ENCODE results near the gene USP44. TPM values are rescaled to one million over a fixed set of nuclear protein-coding genes. Genes with fewer than 3 reads are reported as not detected.

Gene USP44
- polyA plus RNA-seq, 1 donor from 2014 or later = 3.7 TPM

DNA sequence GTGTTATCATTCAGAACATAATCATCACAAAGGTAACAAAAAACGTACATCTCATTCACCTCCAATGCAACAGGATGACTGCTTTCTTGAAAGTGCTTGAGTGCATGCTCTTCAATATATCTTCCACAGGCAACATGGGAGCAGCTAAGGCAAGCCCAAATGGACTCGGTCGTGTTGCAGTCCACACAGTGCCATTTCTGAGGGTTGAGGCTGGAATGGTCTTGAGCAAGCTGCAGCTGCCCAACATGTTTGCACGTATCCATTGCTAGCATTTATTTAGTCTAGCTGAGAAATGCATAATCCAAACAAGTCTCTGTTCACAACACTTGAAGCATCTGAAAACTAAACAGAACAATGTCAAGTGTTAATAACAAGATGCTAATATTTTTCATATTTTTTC, 17.3 kb downstream of the USP44 start:
- Histone ChIP-seq H3K4me2 (ENCODE audit: low read length) (no peak overlapping the region), H2AFZ (ENCODE audit: low read depth, low read length) (no peak overlapping the region), H3K9ac (ENCODE audit: low read length) (no peak overlapping the region), H3K9me2 (ENCODE audit: insufficient read depth, low read length) (no peaks in the 10 kb centered on the region), H4K20me1 (ENCODE audit: insufficient read depth) (no peaks in the 10 kb centered on the region), H3K27me3 (ENCODE audit: insufficient read depth, low read depth, low read length) (no peaks in the 10 kb centered on the region), H3K27ac (ENCODE audit: low read length) (no peak overlapping the region), H3F3A (ENCODE audit: insufficient read depth, low read length, poor library complexity, severe bottlenecking) (no peaks in the 10 kb centered on the region), H3K79me2 (replicated peaks; ENCODE audit: insufficient read depth, low read length) (no peaks in the 10 kb centered on the region), H3K9me3 (ENCODE audit: low read length) (no peaks in the 10 kb centered on the region), H3K4me3 (ENCODE audit: low read length) (no peak overlapping the region), H3K36me3 (ENCODE audit: insufficient read depth, low read length) (no peaks in the 10 kb centered on the region)
- TF ChIP-seq RAD21 (conservative IDR thresholded peaks at IDR 0.05) (no peak), EP300 (conservative IDR thresholded peaks at IDR 0.05; ENCODE audit: poor library complexity, severe bottlenecking) (no peak), REST (IDR thresholded peaks at IDR 0.05; ENCODE audit: borderline replicate concordance) (no peak), SMC3 (conservative IDR thresholded peaks at IDR 0.05; ENCODE audit: poor library complexity) (no peak), POLR2AphosphoS5 (IDR thresholded peaks at IDR 0.05) (no peak), MXI1 (conservative IDR thresholded peaks at IDR 0.05; ENCODE audit: poor library complexity, severe bottlenecking) (no peak), EZH2 (IDR thresholded peaks at IDR 0.05; ENCODE audit: borderline replicate concordance, insufficient read depth, low read length, poor library complexity, severe bottlenecking) (no peak), TAF1 (IDR thresholded peaks at IDR 0.05; ENCODE audit: low read depth) (no peak)
- TF ChIP-seq, protein P1, sequence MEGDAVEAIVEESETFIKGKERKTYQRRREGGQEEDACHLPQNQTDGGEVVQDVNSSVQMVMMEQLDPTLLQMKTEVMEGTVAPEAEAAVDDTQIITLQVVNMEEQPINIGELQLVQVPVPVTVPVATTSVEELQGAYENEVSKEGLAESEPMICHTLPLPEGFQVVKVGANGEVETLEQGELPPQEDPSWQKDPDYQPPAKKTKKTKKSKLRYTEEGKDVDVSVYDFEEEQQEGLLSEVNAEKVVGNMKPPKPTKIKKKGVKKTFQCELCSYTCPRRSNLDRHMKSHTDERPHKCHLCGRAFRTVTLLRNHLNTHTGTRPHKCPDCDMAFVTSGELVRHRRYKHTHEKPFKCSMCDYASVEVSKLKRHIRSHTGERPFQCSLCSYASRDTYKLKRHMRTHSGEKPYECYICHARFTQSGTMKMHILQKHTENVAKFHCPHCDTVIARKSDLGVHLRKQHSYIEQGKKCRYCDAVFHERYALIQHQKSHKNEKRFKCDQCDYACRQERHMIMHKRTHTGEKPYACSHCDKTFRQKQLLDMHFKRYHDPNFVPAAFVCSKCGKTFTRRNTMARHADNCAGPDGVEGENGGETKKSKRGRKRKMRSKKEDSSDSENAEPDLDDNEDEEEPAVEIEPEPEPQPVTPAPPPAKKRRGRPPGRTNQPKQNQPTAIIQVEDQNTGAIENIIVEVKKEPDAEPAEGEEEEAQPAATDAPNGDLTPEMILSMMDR (IDR thresholded peaks at IDR 0.05; ENCODE audit: poor library complexity, severe bottlenecking) = no peak

DNA sequence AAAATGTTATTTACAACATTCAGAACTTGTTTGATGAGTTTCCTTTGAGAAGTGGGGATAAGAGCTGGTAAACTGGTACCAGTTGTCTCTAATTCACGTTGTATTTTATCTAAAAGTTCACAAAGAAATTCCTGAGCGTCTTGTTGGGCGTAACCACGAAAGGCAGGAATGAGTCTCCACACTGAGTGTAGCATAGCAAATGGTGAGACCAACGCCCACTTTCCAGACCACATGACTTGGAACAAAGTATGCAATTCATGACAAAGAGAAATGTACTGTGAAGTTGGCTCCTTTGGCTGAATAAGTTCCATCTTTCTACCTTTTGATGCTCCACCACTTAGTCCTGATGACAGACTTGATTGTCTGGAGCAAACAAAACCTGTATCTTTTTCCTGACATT, 18.4 kb downstream of the USP44 start:
- H3K27me3 ChIP-seq (ENCODE audit: insufficient read depth, low read depth, low read length) = no peaks in the 10 kb centered on the region
- no peak overlapping the region for H3K27ac ChIP-seq (ENCODE audit: low read length)
- no peak overlapping the region for H3K4me3 ChIP-seq (ENCODE audit: low read length)
- no peak for TF ChIP-seq EP300 (conservative IDR thresholded peaks at IDR 0.05; ENCODE audit: poor library complexity, severe bottlenecking)
- TF ChIP-seq, protein P1 (IDR thresholded peaks at IDR 0.05; ENCODE audit: poor library complexity, severe bottlenecking) = no peak
- no peak for TF ChIP-seq RAD21 (conservative IDR thresholded peaks at IDR 0.05)
- no peaks in the 10 kb centered on the region for H4K20me1 ChIP-seq (ENCODE audit: insufficient read depth)
- H2AFZ ChIP-seq (ENCODE audit: low read depth, low read length) = no peak overlapping the region
- H3K36me3 ChIP-seq (ENCODE audit: insufficient read depth, low read length) = no peaks in the 10 kb centered on the region
- no peaks in the 10 kb centered on the region for H3K9me3 ChIP-seq (ENCODE audit: low read length)
- H3K4me2 ChIP-seq (ENCODE audit: low read length) = no peak overlapping the region
- no peaks in the 10 kb centered on the region for H3F3A ChIP-seq (ENCODE audit: insufficient read depth, low read length, poor library complexity, severe bottlenecking)
- H3K79me2 ChIP-seq (replicated peaks; ENCODE audit: insufficient read depth, low read length) = no peaks in the 10 kb centered on the region
- no peaks in the 10 kb centered on the region for H3K9me2 ChIP-seq (ENCODE audit: insufficient read depth, low read length)
- no peak overlapping the region for H3K9ac ChIP-seq (ENCODE audit: low read length)

Data from neural cell (in vitro differentiated cells).